Heart right ventricle (tissue), 16 donors: Measurements from ENCODE around the gene FUT3. TPM values are rescaled to one million over a fixed set of nuclear protein-coding genes. Genes with fewer than 3 reads are reported as not detected.

Experiments
- ATAC-seq, 8 donors: fragments of 200-7000 bp; cut with Tn5 transposase; one replicate each; pipeline ENCODE4 v1.9.1; 2020; ENCODE audit warnings: mild to moderate bottlenecking in 8 of 8, moderate library complexity in 8 of 8, moderate number of reproducible peaks in 1 of 8
- DNase-seq, 2 donors: peaks; one replicate each; pipeline ENCODE4 v3.0.0-alpha.2; 2020
- H3K27ac ChIP-seq, 10 donors: fragments of 200-600 bp; sonication (generic) in 2 of 10; one replicate each; pipeline versions ENCODE4 v1.5.0 to v1.8.0; 2020 to 2022; ENCODE audit warnings: mild to moderate bottlenecking in 3 of 10
- H3K27me3 ChIP-seq, 7 donors: fragments of 200-600 bp; one replicate each; pipeline ENCODE4 v1.8.0; 2021 to 2022; ENCODE audit warnings: mild to moderate bottlenecking in 2 of 7
- H3K36me3 ChIP-seq, 9 donors: fragments of 200-600 bp; sonication (generic) in 1 of 9; one replicate each; pipeline versions ENCODE4 v1.5.0 to v1.8.0; 2020 to 2022; ENCODE audit warnings: mild to moderate bottlenecking in 2 of 9
- H3K4me1 ChIP-seq, 9 donors: fragments of 200-600 bp; sonication (generic) in 1 of 9; one replicate each; pipeline versions ENCODE4 v1.5.0 to v1.8.0; 2020 to 2022; ENCODE audit warnings: mild to moderate bottlenecking in 4 of 9
- H3K4me3 ChIP-seq, 10 donors: fragments of 200-600 bp; sonication (generic) in 2 of 10; one replicate each; pipeline versions ENCODE4 v1.5.0 to v1.8.0; 2020 to 2022; ENCODE audit warnings: mild to moderate bottlenecking in 7 of 10, moderate library complexity in 2 of 10
- H3K9me3 ChIP-seq, 11 donors: fragments of 200-600 bp in 10 of 11; sonication (generic) in 2 of 11; one replicate each; pipeline versions ENCODE4 v1.5.0 to v1.8.0; 2013 to 2022; ENCODE audit warnings: mild to moderate bottlenecking in 2 of 11, control low read depth in 1 of 11, moderate library complexity in 1 of 11
- WGBS, 2 donors: extraction: QIAGEN DNeasy Blood & Tissue Kit; methylation state at CpG; one replicate each; pipeline ENCODE4 v1.1.7; 2013; ENCODE audit warnings: inconsistent platforms in 1 of 2; 5-methylcytosine and 5-hydroxymethylcytosine counted together
- intact Hi-C, 10 donors: fragments of 100-400 bp; cut with DNase I; formaldehyde crosslinking; loops; one replicate each; pipeline versions ENCODE4 v1.11.1 to v1.14.2; 2022
- polyA plus RNA-seq, 2 donors: library from polyadenylated mRNA; stranded (reverse); fragments of 200-250 nt; gene quantifications; one replicate each; pipeline ENCODE4 v1.2.3, GENCODE V29; 2013
- total RNA-seq, 10 donors: library from RNA; stranded (reverse); fragmentation: NEBNext Ultra II Directional in 3 of 10; extraction: Animal tissue kit (Norgen Biotek cat#: 25700) in 3 of 10; gene quantifications; one replicate each; pipeline versions ENCODE4 v1.2.1 to v1.2.4, GENCODE V29; 2021 to 2023
- TF ChIP-seq, protein P1 (sequence below), 9 donors: fragments of 200-600 bp; sonication (generic) in 2 of 9; IDR thresholded peaks; one replicate each; pipeline versions ENCODE4 v1.5.0 to v1.8.0; 2021 to 2022; ENCODE audit warnings: antibody characterized with exemption in 9 of 9, mild to moderate bottlenecking in 5 of 9, moderate library complexity in 1 of 9
- donor health status: Arrhythmogenic right ventricular cardiomyopathy.
- donor health status: ischemic (EF 13 %, LVEDD 7.1; RV severe dilation, severe dysfunction).
- donor health status: healthy with polysubstance abuse.
- donor health status: DM: no; HTN: yes; CAD: no.
- donor health status: DM: no; HTN: no; CAD: no.
- donor health status: ischemic (EF 25% LVEDD 6.9; RV normal size, moderate dysfunction).
- donor health status: ischemic (EF 25% LVEDD 5.7; RV mildly dilated, moderate dysfunction).
- donor health status: healthy.
- donor health status: DM: yes; HTN: yes; CAD: no.
- donor health status: Ischemic cardiomyopathy.
- donor health status: ischemic (EF 35%, LVEDD 5.7; RV mildly dilated, moderate dysfunction).
- donor health status: nonischemic (EF 11% LVEDD 7.7; RV severe dilation, severe dysfunction).
- donor health status: DM: yes; HTN: yes; CAD: no.
- donor health status: PGD.
- donor health status: ischemic (EF 29% LVEDD 5.4; RV normal size, mild dysfunction).
- donor health status: nonischemic (EF 23%, LVEDD 6.1; RV moderate dilation, normal function).

Gene FUT3
- total and polyA plus RNA-seq, 12 donors: 0.01 TPM; not detected in 11

DNA sequence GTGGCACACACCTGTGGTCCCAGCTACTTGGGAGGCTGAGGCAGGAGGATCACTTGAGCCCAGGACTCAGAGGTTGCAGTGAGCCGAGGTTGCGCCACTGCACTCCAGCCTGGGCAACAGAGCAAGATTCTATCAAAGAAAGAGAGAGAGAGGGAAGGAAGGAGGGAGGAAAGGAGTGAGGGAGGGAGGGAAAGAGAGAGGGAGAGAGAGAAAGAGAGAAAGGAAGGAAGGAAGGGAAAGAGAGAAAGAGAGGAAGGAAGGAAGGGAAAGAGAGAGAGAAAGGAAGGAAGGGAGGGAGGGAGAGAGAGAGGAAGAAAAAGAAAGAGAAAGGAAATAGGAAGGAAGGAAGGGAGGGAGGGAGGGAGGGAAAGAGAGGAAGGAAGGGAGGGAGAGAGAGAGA is 34.0 kb downstream of the FUT3 start:
- Histone ChIP-seq H3K27ac (no peak overlapping the region), H3K36me3 (no peaks in the 10 kb centered on the region), H3K4me3 (no peak overlapping the region), H3K4me1 (no peaks in the 10 kb centered on the region), H3K9me3 (no peaks in the 10 kb centered on the region), H3K27me3 (peaks cover 0 to 4% (median 0%) of the 10 kb centered on the region in 7 donors)
- intact Hi-C loops: no loop called here
- TF ChIP-seq, protein P1, sequence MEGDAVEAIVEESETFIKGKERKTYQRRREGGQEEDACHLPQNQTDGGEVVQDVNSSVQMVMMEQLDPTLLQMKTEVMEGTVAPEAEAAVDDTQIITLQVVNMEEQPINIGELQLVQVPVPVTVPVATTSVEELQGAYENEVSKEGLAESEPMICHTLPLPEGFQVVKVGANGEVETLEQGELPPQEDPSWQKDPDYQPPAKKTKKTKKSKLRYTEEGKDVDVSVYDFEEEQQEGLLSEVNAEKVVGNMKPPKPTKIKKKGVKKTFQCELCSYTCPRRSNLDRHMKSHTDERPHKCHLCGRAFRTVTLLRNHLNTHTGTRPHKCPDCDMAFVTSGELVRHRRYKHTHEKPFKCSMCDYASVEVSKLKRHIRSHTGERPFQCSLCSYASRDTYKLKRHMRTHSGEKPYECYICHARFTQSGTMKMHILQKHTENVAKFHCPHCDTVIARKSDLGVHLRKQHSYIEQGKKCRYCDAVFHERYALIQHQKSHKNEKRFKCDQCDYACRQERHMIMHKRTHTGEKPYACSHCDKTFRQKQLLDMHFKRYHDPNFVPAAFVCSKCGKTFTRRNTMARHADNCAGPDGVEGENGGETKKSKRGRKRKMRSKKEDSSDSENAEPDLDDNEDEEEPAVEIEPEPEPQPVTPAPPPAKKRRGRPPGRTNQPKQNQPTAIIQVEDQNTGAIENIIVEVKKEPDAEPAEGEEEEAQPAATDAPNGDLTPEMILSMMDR (IDR thresholded peaks at IDR 0.05): no peak
- ATAC-seq (no peak), DNase-seq (no peak)
- 88 to 92% methylated on average over 2 of the region's 2 CpGs for WGBS, 2 donors

DNA sequence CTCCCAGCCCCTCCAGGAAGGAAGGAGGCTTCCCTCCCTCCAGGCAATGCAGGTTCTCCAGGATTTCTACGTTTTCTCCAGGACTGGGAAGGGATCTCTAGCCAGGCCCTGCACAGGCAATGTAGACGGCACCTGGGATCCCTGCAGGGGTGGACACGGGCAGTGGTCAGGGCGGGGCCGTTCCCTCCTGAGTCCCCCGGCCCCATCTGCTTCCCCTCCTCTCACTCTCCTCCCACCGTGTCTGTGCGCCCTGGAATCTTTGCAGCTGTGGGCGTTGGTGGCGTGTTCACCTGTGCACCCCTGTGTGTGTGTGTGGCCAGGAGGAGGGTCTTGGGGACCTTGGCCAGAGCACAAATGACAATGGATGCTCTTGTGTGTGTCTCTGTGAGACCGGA is 36.4 kb downstream of the FUT3 start:
- peak in 1 of 8 donors; percentile 32 for ATAC-seq
- Histone ChIP-seq H3K36me3 (no peaks in the 10 kb centered on the region), H3K27ac (no peak overlapping the region), H3K4me3 (no peak overlapping the region), H3K4me1 (no peaks in the 10 kb centered on the region), H3K9me3 (no peaks in the 10 kb centered on the region), H3K27me3 (peaks cover 0 to 4% (median 0%) of the 10 kb centered on the region in 7 donors)
- TF ChIP-seq, protein P1 (IDR thresholded peaks at IDR 0.05): no peak
- no peak for DNase-seq
- WGBS, 2 donors: 65 to 77% methylated on average over 11 of the region's 11 CpGs
- intact Hi-C loops: no loop called here

DNA sequence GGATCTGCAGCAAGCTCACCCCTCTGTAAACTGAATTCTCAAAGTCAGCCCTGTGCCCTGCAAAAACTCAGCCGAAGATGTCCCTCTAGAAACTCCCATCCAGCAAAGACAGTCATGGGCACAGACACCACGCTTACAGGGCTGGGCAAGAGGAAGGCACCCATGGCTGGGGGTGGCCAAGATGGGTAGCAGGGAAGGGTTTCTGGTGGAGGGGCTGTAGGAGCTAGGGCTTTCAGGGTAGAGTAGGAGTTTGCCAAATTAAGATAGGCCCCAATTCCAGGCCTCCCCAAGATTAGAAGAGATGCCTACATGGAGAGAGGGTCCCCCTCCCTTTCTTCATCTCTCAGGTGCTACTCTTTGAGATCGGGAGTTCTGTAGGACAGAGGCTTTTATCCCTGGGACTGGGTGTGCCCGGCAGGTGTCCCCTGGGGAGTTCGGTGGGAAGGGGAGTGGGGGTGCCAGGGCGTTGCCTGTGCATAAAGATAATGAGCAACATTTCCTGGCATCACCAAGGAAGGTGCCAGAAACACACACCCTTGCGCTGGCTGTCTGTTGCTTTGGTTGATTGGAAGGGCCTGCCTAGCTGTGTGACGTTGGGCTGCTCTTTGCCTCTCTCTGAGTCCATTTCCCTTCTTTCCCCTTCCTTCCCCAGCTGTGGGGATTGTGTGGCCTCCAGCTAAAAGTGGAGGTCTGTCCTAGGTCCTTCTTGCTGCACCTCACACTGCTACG is 37.0 kb downstream of the FUT3 start:
- intact Hi-C loops: no loop called here
- WGBS, 2 donors: 73 to 75% methylated on average over 9 of the region's 9 CpGs
- Histone ChIP-seq H3K4me3 (no peak overlapping the region), H3K4me1 (no peaks in the 10 kb centered on the region), H3K27me3 (peaks cover 0 to 4% (median 0%) of the 10 kb centered on the region in 7 donors), H3K36me3 (no peaks in the 10 kb centered on the region), H3K9me3 (no peaks in the 10 kb centered on the region), H3K27ac (no peak overlapping the region)
- DNase-seq (no peak), ATAC-seq (no peak)
- TF ChIP-seq, protein P1 (IDR thresholded peaks at IDR 0.05): no peak

DNA sequence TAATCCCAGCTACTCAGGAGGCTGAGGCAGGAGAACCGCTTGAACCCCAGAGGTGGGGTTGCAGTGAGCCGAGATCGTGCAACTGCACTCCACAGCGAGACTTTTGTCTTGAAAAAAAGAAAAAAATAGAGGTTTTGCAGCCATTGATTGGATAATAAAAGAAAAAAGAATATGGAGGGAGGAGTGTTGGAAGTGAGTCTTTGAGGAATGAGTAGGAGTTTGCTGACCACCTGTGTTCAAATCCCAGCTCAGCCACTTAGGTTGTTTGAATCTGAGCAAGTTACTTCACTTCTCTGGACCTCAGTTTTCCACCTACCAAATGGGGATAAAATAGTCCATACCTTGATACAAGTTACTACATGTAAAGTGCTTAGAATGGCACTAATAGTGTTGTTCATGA is 40.1 kb downstream of the FUT3 start:
- intact Hi-C loops: no loop called here
- Histone ChIP-seq H3K9me3 (no peaks in the 10 kb centered on the region), H3K4me3 (no peak overlapping the region), H3K27ac (no peak overlapping the region), H3K27me3 (peaks cover 0 to 10% (median 0%) of the 10 kb centered on the region in 7 donors), H3K4me1 (peaks cover 0 to under 1% (median 0%) of the 10 kb centered on the region in 9 donors), H3K36me3 (no peaks in the 10 kb centered on the region)
- TF ChIP-seq, protein P1 (IDR thresholded peaks at IDR 0.05): no peak
- 91 to 97% methylated on average over 4 of the region's 4 CpGs for WGBS, 2 donors
- no peak for DNase-seq
- no peak for ATAC-seq
